B cell (primary cell): Measurements from ENCODE around the gene AGPAT3. TPM values are rescaled to one million over a fixed set of nuclear protein-coding genes. Genes with fewer than 3 reads are reported as not detected.

Experiments
- ATAC-seq: fragments of 200-7000 bp; cut with Tn5 transposase; one replicate; pipeline ENCODE4 v1.10.0; 2021; ENCODE audit warnings: low read depth, mild to moderate bottlenecking, moderate number of reproducible peaks, moderate library complexity
- CTCF ChIA-PET: fragments of 350-600 bp; sonication (Branson Sonifier 250); formaldehyde crosslinking; loops from one replicate; lab custom pipeline; 2021; ENCODE audit warnings: antibody characterized with exemption, inconsistent platforms; lab: Charles Lee
- POLR2A ChIA-PET: fragments of 350-600 bp; sonication (Branson Sonifier 250); formaldehyde crosslinking; loops from one replicate; lab custom pipeline; 2021; ENCODE audit warnings: antibody characterized with exemption; lab: Charles Lee
- DNase-seq: peaks from one replicate; pipeline ENCODE4 v3.0.0; 2013
- H2AFZ ChIP-seq: 2 replicates; pipeline ENCODE4 v1.6.1; 2012; ENCODE audit warnings: mild to moderate bottlenecking, low read depth, low read length; ENCODE audit not compliant: insufficient read depth, poor library complexity, severe bottlenecking
- H3K27ac ChIP-seq, 2 donors: 1 replicate in 1 of 2; 2 replicates in 1 of 2; pipeline ENCODE4 v1.5.1; 2012 to 2013; ENCODE audit warnings: low read length in 2 of 2, mild to moderate bottlenecking in 2 of 2, moderate library complexity in 1 of 2
- H3K27me3 ChIP-seq, 4 experiments: fragments of 200-600 bp in 1 of 4; sonication (generic) in 1 of 4; replicated peaks in 1 of 4; 1 replicate in 2 of 4; 2 replicates in 2 of 4; pipeline versions ENCODE4 v1.6.1 to v1.7.0; 2013 to 2016; ENCODE audit warnings: low read length in 3 of 4, mild to moderate bottlenecking in 2 of 4, mixed read lengths in 1 of 4, moderate library complexity in 1 of 4; ENCODE audit not compliant: insufficient read depth in 4 of 4, control insufficient read depth in 3 of 4; ENCODE audit errors: control extremely low read depth in 1 of 4
- H3K36me3 ChIP-seq, 2 experiments: replicated peaks in 1 of 2; 1 replicate in 1 of 2; 2 replicates in 1 of 2; pipeline versions ENCODE4 v1.6.1 to v1.7.1; 2013; ENCODE audit warnings: low read length in 1 of 2; ENCODE audit not compliant: insufficient read depth in 2 of 2, control insufficient read depth in 1 of 2; ENCODE audit errors: control extremely low read depth in 1 of 2, extremely low read depth in 1 of 2
- H3K4me1 ChIP-seq, 2 donors: fragments of 200-600 bp in 1 of 2; sonication (generic) in 1 of 2; 1 replicate in 1 of 2; 2 replicates in 1 of 2; pipeline versions ENCODE4 v1.5.1 to v1.6.1; 2013 to 2017; ENCODE audit warnings: low read length in 2 of 2; ENCODE audit not compliant: control insufficient read depth in 2 of 2, insufficient read depth in 2 of 2
- H3K4me2 ChIP-seq: replicated peaks from 2 replicates; pipeline ENCODE3; 2012; ENCODE audit warnings: mild to moderate bottlenecking, low read depth, low read length; ENCODE audit not compliant: poor library complexity, severe bottlenecking
- H3K4me3 ChIP-seq, 5 experiments: fragments of 200-600 bp in 1 of 5; sonication (generic) in 1 of 5; 1 replicate in 3 of 5; 2 replicates in 2 of 5; pipeline versions ENCODE4 v1.5.1 to v1.7.0; 2011 to 2016; ENCODE audit warnings: low read length in 4 of 5, mild to moderate bottlenecking in 4 of 5, low read depth in 2 of 5, control low read depth in 1 of 5, moderate library complexity in 1 of 5; ENCODE audit not compliant: insufficient read depth in 1 of 5; ENCODE audit errors: control extremely low read depth in 1 of 5, extremely low read depth in 1 of 5
- H3K79me2 ChIP-seq: fragments of 200-600 bp; sonication (generic); one replicate; pipeline ENCODE4 v1.6.0; 2016; ENCODE audit warnings: low read length; ENCODE audit not compliant: control insufficient read depth, insufficient read depth
- H3K9ac ChIP-seq: fragments of 200-600 bp; sonication (generic); 2 replicates; pipeline ENCODE4 v1.6.1; 2017; ENCODE audit warnings: mild to moderate bottlenecking, low read length, moderate library complexity
- H3K9me3 ChIP-seq, 3 donors: one replicate each; pipeline versions ENCODE4 v1.6.1 to v1.7.1; 2013; ENCODE audit warnings: low read length in 2 of 3; ENCODE audit not compliant: control insufficient read depth in 2 of 3, insufficient read depth in 1 of 3; ENCODE audit errors: control extremely low read depth in 1 of 3
- H4K20me1 ChIP-seq: 2 replicates; pipeline ENCODE4 v1.6.0; 2012; ENCODE audit warnings: mild to moderate bottlenecking, low read length; ENCODE audit not compliant: insufficient read depth, control insufficient read depth, poor library complexity, severe bottlenecking
- H3K27ac Mint-ChIP-seq: one replicate; pipeline ENCODE4 v1.8.0; 2021; ENCODE audit warnings: mixed read lengths
- H3K27me3 Mint-ChIP-seq: one replicate; pipeline ENCODE4 v1.8.0; 2021; ENCODE audit warnings: mixed read lengths
- H3K4me1 Mint-ChIP-seq: one replicate; pipeline ENCODE4 v1.8.0; 2021; ENCODE audit warnings: mixed read lengths
- H3K4me3 Mint-ChIP-seq: one replicate; pipeline ENCODE4 v1.8.0; 2021; ENCODE audit warnings: mixed read lengths
- H3K9me3 Mint-ChIP-seq: one replicate; pipeline ENCODE4 v1.8.0; 2022; ENCODE audit warnings: mixed read lengths; ENCODE audit not compliant: insufficient read depth
- CTCF ChIP-seq: fragments of 200-600 bp; IDR thresholded peaks from one replicate; pipeline ENCODE4 v1.8.0; 2022; ENCODE audit warnings: antibody characterized with exemption, mild to moderate bottlenecking
- EZH2 ChIP-seq: IDR thresholded peaks from 2 replicates; pipeline ENCODE4 v1.6.1; 2012; ENCODE audit warnings: borderline replicate concordance, low read depth, mild to moderate bottlenecking, moderate library complexity, low read length; ENCODE audit not compliant: insufficient read depth, poor library complexity, severe bottlenecking
- WGBS: methylation state at CpG from one replicate; pipeline ENCODE4 v1.1.5; 2013; ENCODE audit warnings: missing lambda C conversion rate; ENCODE audit not compliant: insufficient coverage; 5-methylcytosine and 5-hydroxymethylcytosine counted together
- intact Hi-C: fragments of 100-400 bp; cut with micrococcal nuclease; formaldehyde crosslinking; loops from one replicate; pipeline ENCODE4 v1.10.0; 2022
- polyA plus RNA-seq: library from polyadenylated mRNA; depleted of rRNA; stranded (reverse); fragments of >200 nt; gene quantifications from 2 replicates; pipeline ENCODE4 v1.2.3, GENCODE V29; 2012
- total RNA-seq, 2 donors: library from RNA; stranded (reverse); fragments of 120-200 nt in 1 of 2; gene quantifications; 1 replicate in 1 of 2; 2 replicates in 1 of 2; pipeline versions ENCODE4 v1.2.3 to v1.2.4, GENCODE V29; 2013 to 2022

The AGPAT3 gene
- total and polyA plus RNA-seq, 2 donors (not counting 1 experiment from before 2014, with no cell fraction given), result 14.3 to 49.3 TPM

- no peak for DNase-seq
- no peak overlapping the region for H3K4me3 ChIP-seq
- peaks cover 18% of the 10 kb centered on the region for H3K4me1 Mint-ChIP-seq
- 96% methylated on average over 18 of the region's 19 CpGs for WGBS
- peaks cover 56% of the 10 kb centered on the region for H3K79me2 ChIP-seq
- no peak overlapping the region for H3K9ac ChIP-seq
- no peak overlapping the region for H3K4me3 Mint-ChIP-seq
- no peak for ATAC-seq
- H3K27ac Mint-ChIP-seq, result no peak overlapping the region
- no peak overlapping the region for H3K4me2 ChIP-seq
- intact Hi-C loops, result loop anchor here (10.0 kb wide), 1 partner anchor 45 kb away; the partner anchor contains the start of gene AGPAT3
- no peaks in the 10 kb centered on the region for H3K36me3 ChIP-seq
- CTCF ChIA-PET, result interaction anchor here (0.7 kb wide), 1 partner anchor 1481 kb away, joined by 4 read pairs; no protein-coding TSS in a partner anchor
- no peak overlapping the region for H3K27ac ChIP-seq
- POLR2A ChIA-PET, result no interaction called here
- no peaks in the 10 kb centered on the region for H3K4me1 ChIP-seq
- H2AFZ ChIP-seq, result no peak overlapping the region
- no peaks in the 10 kb centered on the region for H3K9me3 Mint-ChIP-seq
- TF ChIP-seq CTCF (no peak), EZH2 (no peak)
- no peaks in the 10 kb centered on the region for H3K27me3 ChIP-seq
- peaks cover 34% of the 10 kb centered on the region for H4K20me1 ChIP-seq
- H3K9me3 ChIP-seq, result peaks cover 0 to 22% (median 6%) of the 10 kb centered on the region in 3 donors
- no peaks in the 10 kb centered on the region for H3K27me3 Mint-ChIP-seq
These were observed 44.8 kb downstream of the AGPAT3 start for GRCh38 chr21:43909741-43910400.

- H3K27ac Mint-ChIP-seq, result no peak overlapping the region
- no peak for TF ChIP-seq CTCF
- no peak for TF ChIP-seq EZH2
- POLR2A ChIA-PET, result no interaction called here
These were observed 45.4 kb downstream of the AGPAT3 start for GRCh38 chr21:43910460-43910859.

More at GRCh38 chr21:43910460-43910859, 45.4 kb downstream of the AGPAT3 start:
- no peak overlapping the region for H3K4me3 Mint-ChIP-seq
- no peaks in the 10 kb centered on the region for H3K27me3 Mint-ChIP-seq
- no peaks in the 10 kb centered on the region for H3K27me3 ChIP-seq
- WGBS, result 77% methylated on average over 6 of the region's 7 CpGs
- no peaks in the 10 kb centered on the region for H3K4me1 ChIP-seq
- ATAC-seq (no peak), DNase-seq (no peak)
- H3K9me3 Mint-ChIP-seq, result no peaks in the 10 kb centered on the region
- no peak overlapping the region for H3K27ac ChIP-seq
- intact Hi-C loops, result loop anchor here (10.0 kb wide), 1 partner anchor 46 kb away; the partner anchor contains the start of gene AGPAT3
- H3K36me3 ChIP-seq, result no peaks in the 10 kb centered on the region
- H3K4me2 ChIP-seq, result no peak overlapping the region
- H2AFZ ChIP-seq, result no peak overlapping the region
- peaks cover 18% of the 10 kb centered on the region for H3K4me1 Mint-ChIP-seq
- H4K20me1 ChIP-seq, result peaks cover 34% of the 10 kb centered on the region
- H3K79me2 ChIP-seq, result peaks cover 56% of the 10 kb centered on the region
- CTCF ChIA-PET, result no interaction called here
- peaks cover 0 to 22% (median 6%) of the 10 kb centered on the region in 3 donors for H3K9me3 ChIP-seq
- H3K4me3 ChIP-seq, result no peak overlapping the region
- no peak overlapping the region for H3K9ac ChIP-seq
